Kidney (tissue), 14 donors: ENCODE measurements around the gene C22orf31. TPM values are rescaled to one million over a fixed set of nuclear protein-coding genes. Genes with fewer than 3 reads are reported as not detected.

Experiments
- DNase-seq, 5 donors: peaks; one replicate each; pipeline ENCODE4 v3.0.0-alpha.2; 2013 to 2020
- FAIRE-seq: peaks from 2 replicates; lab custom pipeline; 2012; peaks lifted over from hg19 to GRCh38; lab: Jason Lieb, UNC
- H3K27ac ChIP-seq, 2 donors: one replicate each; pipeline ENCODE4 v1.7.0; 2013; ENCODE audit warnings: low read depth in 2 of 2, low read length in 2 of 2, inconsistent platforms in 1 of 2
- H3K27me3 ChIP-seq: one replicate; pipeline ENCODE4 v1.7.1; 2013; ENCODE audit warnings: low read length, inconsistent platforms; ENCODE audit not compliant: control insufficient read depth, insufficient read depth
- H3K36me3 ChIP-seq, 3 donors: one replicate each; pipeline versions ENCODE4 v1.7.0 to v1.7.1; 2013; ENCODE audit warnings: low read length in 3 of 3, control low read depth in 1 of 3, inconsistent platforms in 1 of 3; ENCODE audit not compliant: insufficient read depth in 3 of 3, control insufficient read depth in 2 of 3
- H3K4me1 ChIP-seq, 3 donors: one replicate each; pipeline versions ENCODE4 v1.7.0 to v1.7.1; 2013; ENCODE audit warnings: low read length in 3 of 3, inconsistent platforms in 1 of 3, low read depth in 1 of 3; ENCODE audit not compliant: control insufficient read depth in 2 of 3, insufficient read depth in 2 of 3
- H3K4me3 ChIP-seq, 3 donors: one replicate each; pipeline versions ENCODE4 v1.7.0 to v1.8.1; 2013; ENCODE audit warnings: low read length in 3 of 3, control low read depth in 1 of 3, inconsistent platforms in 1 of 3
- H3K9ac ChIP-seq, 3 donors: one replicate each; pipeline versions ENCODE4 v1.7.0 to v1.7.1; 2013; ENCODE audit warnings: low read length in 3 of 3, control low read depth in 1 of 3, inconsistent platforms in 1 of 3
- H3K9me3 ChIP-seq, 3 donors: one replicate each; pipeline versions ENCODE4 v1.7.0 to v1.7.1; 2013; ENCODE audit warnings: low read length in 3 of 3, control low read depth in 1 of 3, inconsistent platforms in 1 of 3; ENCODE audit not compliant: control insufficient read depth in 2 of 3, insufficient read depth in 1 of 3
- intact Hi-C: fragments of 100-400 bp; cut with DNase I; formaldehyde crosslinking; loops from one replicate; pipeline ENCODE4 v1.11.1; 2022
- polyA plus RNA-seq: library from polyadenylated mRNA; stranded (reverse); fragments of 350-450 nt; fragmentation: Illumina TruSeq; extraction: RNeasy Lipid Tissue Mini Kit (QIAGEN cat#74804); gene quantifications from one replicate; pipeline ENCODE4 v1.2.3, GENCODE V29; 2014; ENCODE audit warnings: low read depth, low replicate concordance; ENCODE audit not compliant: insufficient read depth
- total RNA-seq: library from RNA; stranded (reverse); fragmentation: NEBNext Ultra II Directional; extraction: Animal tissue kit (Norgen Biotek cat#: 25700); gene quantifications from one replicate; pipeline ENCODE4 v1.2.1, GENCODE V29; 2021
- TF ChIP-seq, protein P1 (sequence below): IDR thresholded peaks from 3 replicates; pipeline ENCODE4 v1.5.1; 2012; ENCODE audit warnings: mild to moderate bottlenecking, moderate library complexity, borderline replicate concordance; ENCODE audit not compliant: insufficient read depth; ENCODE audit errors: extremely low read depth
- donor health status: control.
- donor health status: control.
- donor health status: control.
- donor health status: control.
- donor health status: control.
- donor health status: DM: yes; HTN: yes; CAD: no.
- donor health status: Normal renal cell carcinoma (clear cell type).

C22orf31 gene
- total and polyA plus RNA-seq, 2 donors from 2014 or later, result not detected

DNA sequence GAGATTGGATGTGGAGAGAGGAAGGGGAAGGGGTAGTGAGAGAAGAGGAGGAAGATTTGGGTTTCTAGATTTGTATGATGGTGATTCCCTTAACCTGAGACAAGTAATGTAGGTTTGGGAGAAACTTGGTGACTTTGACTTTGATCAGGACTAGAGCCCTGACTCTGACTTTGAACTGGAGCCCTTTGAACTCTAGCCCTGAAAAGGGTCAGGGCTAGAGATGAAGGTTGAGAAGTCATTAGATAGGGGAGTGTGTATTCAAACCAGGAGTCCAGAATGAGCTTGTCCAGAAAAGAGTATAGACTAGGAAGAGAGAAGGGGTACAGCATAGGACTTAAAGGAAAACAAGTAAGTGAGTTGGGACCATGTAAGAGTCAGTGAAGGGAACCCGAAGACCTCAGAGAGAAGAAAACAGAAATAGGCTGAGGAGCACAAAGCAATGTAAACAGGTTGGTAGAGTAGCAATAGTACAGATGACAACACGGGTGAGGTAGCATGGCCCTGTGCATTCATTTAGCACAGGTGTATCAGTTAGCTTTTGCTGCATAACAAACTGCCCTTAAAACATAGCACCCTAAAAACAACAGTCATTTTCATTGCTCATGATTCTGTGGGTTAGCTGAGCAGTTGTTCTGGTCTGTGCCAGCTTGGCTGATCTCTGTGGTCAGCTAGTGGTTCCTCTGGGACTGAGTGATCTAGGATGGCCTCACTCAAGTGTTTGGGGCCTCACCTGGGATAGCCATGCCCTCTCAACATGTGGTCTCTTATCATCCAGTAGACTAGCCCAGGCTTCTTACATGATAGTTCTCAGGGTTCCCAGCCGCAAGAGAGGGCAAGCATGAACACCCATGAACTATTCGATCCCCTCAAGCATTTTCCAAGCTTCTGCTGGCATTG, 43.1 kb downstream of the C22orf31 start:
- TF ChIP-seq, protein P1, sequence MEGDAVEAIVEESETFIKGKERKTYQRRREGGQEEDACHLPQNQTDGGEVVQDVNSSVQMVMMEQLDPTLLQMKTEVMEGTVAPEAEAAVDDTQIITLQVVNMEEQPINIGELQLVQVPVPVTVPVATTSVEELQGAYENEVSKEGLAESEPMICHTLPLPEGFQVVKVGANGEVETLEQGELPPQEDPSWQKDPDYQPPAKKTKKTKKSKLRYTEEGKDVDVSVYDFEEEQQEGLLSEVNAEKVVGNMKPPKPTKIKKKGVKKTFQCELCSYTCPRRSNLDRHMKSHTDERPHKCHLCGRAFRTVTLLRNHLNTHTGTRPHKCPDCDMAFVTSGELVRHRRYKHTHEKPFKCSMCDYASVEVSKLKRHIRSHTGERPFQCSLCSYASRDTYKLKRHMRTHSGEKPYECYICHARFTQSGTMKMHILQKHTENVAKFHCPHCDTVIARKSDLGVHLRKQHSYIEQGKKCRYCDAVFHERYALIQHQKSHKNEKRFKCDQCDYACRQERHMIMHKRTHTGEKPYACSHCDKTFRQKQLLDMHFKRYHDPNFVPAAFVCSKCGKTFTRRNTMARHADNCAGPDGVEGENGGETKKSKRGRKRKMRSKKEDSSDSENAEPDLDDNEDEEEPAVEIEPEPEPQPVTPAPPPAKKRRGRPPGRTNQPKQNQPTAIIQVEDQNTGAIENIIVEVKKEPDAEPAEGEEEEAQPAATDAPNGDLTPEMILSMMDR, result no peak
- H3K36me3 ChIP-seq, result no peaks in the 10 kb centered on the region
- DNase-seq, result no peak
- H3K9ac ChIP-seq, result no peak overlapping the region
- no peak for FAIRE-seq
- H3K4me3 ChIP-seq, result no peak overlapping the region
- peak overlapping the region; percentile 10 to 62 for H3K27ac ChIP-seq
- no peaks in the 10 kb centered on the region for H3K9me3 ChIP-seq
- H3K27me3 ChIP-seq, result no peaks in the 10 kb centered on the region
- peaks cover 16 to 40% (median 36%) of the 10 kb centered on the region in 3 donors for H3K4me1 ChIP-seq
- intact Hi-C loops, result no loop called here

DNA sequence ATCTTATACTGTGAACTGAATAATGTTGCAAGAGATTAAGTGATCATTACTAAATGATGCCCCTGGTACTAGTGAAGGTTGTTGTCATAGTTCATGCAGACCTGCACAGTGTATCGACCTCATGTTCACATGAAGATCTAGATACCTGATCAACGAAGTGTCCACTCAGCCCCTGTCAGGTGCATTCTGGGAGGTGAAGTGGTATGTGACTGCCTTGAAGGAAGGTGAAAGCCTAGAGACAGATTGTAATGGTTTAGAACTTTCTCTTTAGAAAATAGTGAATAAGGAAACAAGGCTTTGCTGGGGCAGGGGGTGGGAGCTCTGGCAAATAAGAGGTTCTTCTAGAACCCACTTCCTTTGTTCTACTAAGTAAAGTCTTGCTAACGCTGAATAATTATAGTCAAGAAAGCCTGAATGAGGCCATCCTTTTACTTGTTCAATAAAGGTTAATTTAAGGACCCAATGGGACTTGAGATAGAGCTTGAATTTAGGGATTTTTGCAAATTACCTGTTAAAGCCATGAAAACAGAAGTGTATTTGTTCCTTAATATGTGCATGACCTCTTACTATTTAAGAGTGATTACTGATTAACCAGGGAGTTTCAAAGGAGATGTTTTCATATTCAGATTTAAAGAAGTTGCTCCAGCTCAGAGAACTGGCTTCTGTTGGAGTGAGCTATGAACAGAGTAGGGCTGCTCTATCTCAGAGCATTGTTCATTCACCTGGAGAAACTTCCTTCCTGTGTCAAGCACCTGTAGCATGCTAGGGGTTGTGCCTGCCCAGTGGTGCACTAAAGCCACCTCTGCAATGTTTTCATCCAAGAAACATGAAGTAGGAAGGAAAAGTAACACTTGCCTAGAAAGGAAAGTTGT, 45.3 kb downstream of the C22orf31 start:
- peak in 2 of 5 donors; percentile 74 to 80 for DNase-seq
- Histone ChIP-seq H3K4me3 (no peak overlapping the region), H3K27me3 (no peaks in the 10 kb centered on the region), H3K9me3 (no peaks in the 10 kb centered on the region), H3K4me1 (peaks cover 8 to 41% (median 32%) of the 10 kb centered on the region in 3 donors), H3K27ac (peak overlapping the region; percentile 56 to 62), H3K36me3 (no peaks in the 10 kb centered on the region), H3K9ac (no peak overlapping the region)
- FAIRE-seq, result no peak
- intact Hi-C loops, result no loop called here
- TF ChIP-seq, protein P1, result no peak

DNA sequence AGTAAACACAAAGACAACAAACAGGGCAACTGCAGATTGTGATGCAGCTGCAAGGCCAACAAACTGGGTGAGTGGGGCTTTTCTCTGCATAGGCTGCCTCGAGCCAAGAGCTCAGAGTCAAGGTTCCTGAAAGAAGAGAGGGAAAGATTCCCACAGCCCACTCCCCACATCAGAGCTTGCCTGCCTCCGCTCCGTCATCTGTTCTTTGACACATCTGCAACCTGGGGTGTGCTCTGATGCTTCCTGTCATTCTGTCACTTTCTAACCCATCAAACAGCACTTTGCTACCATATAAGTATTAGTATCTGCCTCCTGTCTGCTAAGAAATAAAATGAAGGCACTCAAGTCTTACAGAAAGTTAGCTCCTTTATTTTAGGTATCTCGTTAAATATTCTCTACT, 46.9 kb downstream of the C22orf31 start:
- no peak overlapping the region for H3K27ac ChIP-seq
- TF ChIP-seq, protein P1, result no peak
- no peak for FAIRE-seq
- no peaks in the 10 kb centered on the region for H3K36me3 ChIP-seq
- H3K9ac ChIP-seq, result no peak overlapping the region
- DNase-seq, result no peak
- no peak overlapping the region for H3K4me3 ChIP-seq
- H3K4me1 ChIP-seq, result peaks cover 8 to 48% (median 33%) of the 10 kb centered on the region in 3 donors
- H3K9me3 ChIP-seq, result no peaks in the 10 kb centered on the region
- no peaks in the 10 kb centered on the region for H3K27me3 ChIP-seq
- intact Hi-C loops, result no loop called here
